GM12891 (cell line): ENCODE data around the gene PCSK6.
"Not testable (repeated sequence)": the region's sequence is repeated elsewhere in the genome, so short reads cannot be mapped to it uniquely, and the experiment has no call there.

ENCODE experiments used
- DNase-seq: peaks from one replicate; pipeline ENCODE4 v3.0.0; 2011; ENCODE audit warnings: low spot score; ENCODE audit not compliant: insufficient read length
- FAIRE-seq: peaks from 2 replicates; lab custom pipeline; 2011; peaks lifted over from hg19 to GRCh38; lab: Jason Lieb, UNC
- PAX5 ChIP-seq: IDR thresholded peaks from 2 replicates; pipeline ENCODE4 v1.6.1; 2011; ENCODE audit warnings: low read length, moderate library complexity, mild to moderate bottlenecking; ENCODE audit not compliant: insufficient read depth, severe bottlenecking
- POLR2A ChIP-seq: IDR thresholded peaks from 2 replicates; pipeline ENCODE4 v1.6.1; 2011; ENCODE audit warnings: low read depth, low read length, control low read depth
- POLR2AphosphoS5 ChIP-seq: IDR thresholded peaks from 2 replicates; pipeline ENCODE4 v1.6.1; 2011; ENCODE audit warnings: low read depth, low read length, control low read depth
- POU2F2 ChIP-seq: IDR thresholded peaks from 2 replicates; pipeline ENCODE4 v1.6.1; 2011; ENCODE audit warnings: low read depth, mild to moderate bottlenecking, control low read depth, low read length, moderate library complexity
- SPI1 ChIP-seq: IDR thresholded peaks from 2 replicates; pipeline ENCODE4 v1.6.1; 2011; ENCODE audit warnings: low read depth, low read length, control low read depth
- TAF1 ChIP-seq: IDR thresholded peaks from 2 replicates; pipeline ENCODE4 v1.6.1; 2011; ENCODE audit warnings: low read depth, low read length, control low read depth

PCSK6 gene

DNA sequence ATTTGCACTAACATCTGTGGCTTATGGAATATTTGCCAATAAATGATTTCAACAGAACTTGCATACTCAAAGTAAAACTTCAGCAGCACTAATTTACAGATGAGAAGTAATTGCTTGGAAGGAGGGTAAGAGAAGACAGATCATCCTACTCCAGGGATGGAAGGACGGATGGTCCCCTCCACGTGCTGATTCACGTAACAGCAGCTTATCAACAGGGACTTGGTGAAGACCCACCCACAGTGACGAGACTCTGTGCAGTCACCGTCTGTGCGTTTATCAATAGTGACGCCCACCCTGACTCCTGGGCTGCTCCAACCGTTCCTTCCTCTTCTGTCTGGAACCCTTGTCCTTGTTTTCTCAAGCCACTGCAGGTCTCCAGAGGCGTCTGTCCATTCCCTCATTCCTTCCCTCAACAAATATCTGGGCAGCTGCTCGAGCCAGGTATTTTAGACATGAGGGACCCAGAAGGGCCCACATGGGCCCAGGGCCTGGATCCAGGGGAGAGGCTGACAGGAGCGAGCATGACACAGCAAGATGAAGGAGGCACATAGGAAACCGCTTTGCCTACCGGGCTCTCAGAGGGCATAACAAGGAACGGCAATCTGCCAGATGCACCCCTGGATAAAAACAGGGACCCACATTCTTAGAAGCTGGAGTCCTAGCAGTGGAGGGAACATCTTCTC, 33.3 kb downstream of the PCSK6 start:
- no peak for TF ChIP-seq PAX5
- TF ChIP-seq TAF1, result no peak
- TF ChIP-seq POU2F2, result no peak
- no peak for TF ChIP-seq POLR2AphosphoS5
- no peak for TF ChIP-seq POLR2A
- no peak for TF ChIP-seq SPI1
- FAIRE-seq, result no peak
- no peak for DNase-seq

DNA sequence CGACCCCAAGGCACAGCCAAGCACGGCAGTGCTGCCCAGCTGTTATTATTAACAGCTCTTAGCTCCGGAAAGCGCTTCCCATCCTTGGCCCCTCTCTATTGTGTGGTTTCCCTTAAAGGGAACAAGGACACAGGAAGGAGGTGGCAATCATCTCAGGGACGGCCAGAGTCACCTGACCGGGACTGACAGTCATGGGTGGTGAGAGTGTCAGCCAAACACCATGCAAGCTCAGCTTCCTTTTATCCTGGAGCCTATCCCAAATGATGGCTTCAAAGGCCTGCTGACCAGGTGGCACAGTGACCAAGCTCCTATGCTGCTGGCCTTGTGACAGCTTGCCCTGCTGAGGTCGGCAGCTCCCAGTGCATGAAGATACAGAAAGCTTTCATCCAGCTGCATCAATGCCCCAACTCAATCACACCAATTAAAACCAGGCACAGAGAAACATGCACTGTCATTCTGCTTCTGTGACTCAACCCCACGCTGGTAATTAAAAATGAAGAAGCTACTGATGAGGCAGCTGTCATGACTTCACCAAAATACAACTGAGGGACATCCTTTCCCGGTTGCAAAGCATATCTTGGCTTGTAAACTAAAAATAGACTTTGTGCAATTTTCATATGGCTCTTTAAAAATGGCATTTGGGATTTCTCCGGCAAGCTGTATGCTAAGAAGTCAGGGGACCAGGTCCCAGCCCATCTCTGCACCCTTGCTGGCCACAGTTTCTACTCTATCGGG, 34.0 kb downstream of the PCSK6 start:
- DNase-seq (no peak), FAIRE-seq (no peak)
- TF ChIP-seq PAX5 (no peak), SPI1 (no peak), TAF1 (no peak), POU2F2 (no peak), POLR2AphosphoS5 (no peak), POLR2A (no peak)

DNA sequence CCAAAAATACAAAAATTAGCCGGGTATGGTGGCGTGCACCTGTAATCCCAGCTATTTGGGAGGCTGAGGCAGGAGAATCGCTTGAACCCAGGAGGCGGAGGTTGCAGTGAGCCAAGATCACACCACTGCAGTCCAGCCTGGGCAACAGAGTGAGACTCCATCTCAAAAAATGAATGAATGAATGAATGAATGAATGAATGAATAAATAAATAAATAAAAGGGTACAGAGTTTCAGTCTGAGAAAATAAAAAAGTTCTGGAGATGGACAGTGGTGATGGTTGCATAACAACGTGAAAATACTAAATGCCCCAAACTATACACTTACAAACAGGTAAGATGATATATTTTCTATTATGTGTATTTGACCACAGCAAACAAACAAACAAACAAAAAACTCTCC, 34.7 kb downstream of the PCSK6 start:
- not testable (repeated sequence) for FAIRE-seq, DNase-seq

- DNase-seq, result no peak
- no peak for TF ChIP-seq SPI1
- no peak for TF ChIP-seq POU2F2
- no peak for TF ChIP-seq POLR2A
- TF ChIP-seq PAX5, result no peak
- TF ChIP-seq TAF1, result no peak
- TF ChIP-seq POLR2AphosphoS5, result no peak
- no peak for FAIRE-seq
These were observed 35.1 kb downstream of the PCSK6 start for GRCh38 chr15:101454365-101454764.

DNA sequence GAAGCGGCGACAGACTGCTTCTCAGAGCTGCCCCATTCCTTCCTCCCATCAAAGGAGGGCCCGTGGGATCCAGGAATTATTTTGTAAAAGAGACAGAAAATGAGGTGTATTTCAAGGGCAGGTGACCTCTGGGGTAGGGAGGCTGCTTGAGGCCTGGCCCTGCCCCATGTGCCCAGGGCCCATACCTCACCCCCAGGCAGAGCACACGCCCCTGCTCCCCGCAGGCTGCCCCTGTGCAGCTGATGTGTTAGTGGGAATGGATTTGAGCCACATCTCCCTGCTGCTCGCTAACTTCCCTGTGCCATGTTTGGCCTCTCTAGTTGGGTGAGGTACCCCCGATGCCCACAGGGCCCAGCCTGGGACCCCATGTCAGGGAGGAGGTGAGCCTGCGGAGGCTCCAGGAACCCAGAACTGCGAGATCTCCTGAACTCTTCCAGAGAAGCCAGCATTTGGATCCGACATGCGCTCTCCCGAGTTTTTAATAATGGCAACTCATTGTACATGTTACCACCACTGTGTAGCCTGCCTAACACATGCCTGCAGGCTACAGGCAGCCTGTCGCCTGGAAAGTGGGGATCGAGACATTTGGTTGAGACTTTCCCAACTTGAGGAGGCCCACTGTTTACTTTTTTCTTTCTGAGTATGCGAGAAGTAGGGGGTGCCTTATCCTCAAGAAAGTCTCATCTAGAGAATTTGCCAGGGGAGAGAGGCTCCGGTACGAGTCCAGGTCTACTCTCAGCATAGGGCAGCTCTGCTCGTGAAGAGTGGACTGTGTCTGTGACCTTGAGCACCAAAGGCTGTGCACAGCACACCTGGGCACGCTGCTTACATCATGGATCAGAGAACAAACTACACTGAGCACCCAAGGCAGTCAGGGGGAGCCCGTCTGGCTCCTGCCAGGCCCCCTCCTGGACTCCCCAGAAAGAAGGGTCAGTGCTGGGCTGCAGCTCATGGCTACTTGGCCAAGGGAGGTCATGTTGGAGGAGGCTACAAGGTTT, 36.1 kb downstream of the PCSK6 start:
- no peak for TF ChIP-seq POU2F2
- TF ChIP-seq POLR2A, result no peak
- no peak for TF ChIP-seq TAF1
- TF ChIP-seq SPI1, result no peak
- TF ChIP-seq POLR2AphosphoS5, result no peak
- TF ChIP-seq PAX5, result no peak
- DNase-seq (no peak), FAIRE-seq (no peak)

DNA sequence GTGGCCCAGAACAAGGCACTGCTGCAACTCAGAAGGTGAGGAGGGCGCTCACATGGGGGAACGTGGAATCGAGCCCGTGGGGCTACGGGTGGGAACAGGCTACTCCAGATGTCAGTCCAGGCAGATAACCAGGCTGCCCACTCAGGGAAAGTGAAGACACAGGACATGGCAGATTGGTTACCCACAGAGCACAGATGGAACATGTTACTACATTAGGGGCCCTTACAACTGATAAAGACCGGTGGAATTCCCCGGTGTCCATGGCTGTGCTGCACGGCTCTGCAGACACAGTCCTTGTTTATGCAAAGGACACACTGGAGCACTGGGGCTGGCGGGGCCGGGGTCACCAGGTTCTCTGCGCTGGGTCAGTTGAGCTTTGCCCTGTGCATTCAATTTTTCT, 36.9 kb downstream of the PCSK6 start:
- FAIRE-seq, result no peak
- TF ChIP-seq POU2F2 (no peak), POLR2A (no peak), POLR2AphosphoS5 (no peak), SPI1 (no peak), PAX5 (no peak), TAF1 (no peak)
- no peak for DNase-seq

DNA sequence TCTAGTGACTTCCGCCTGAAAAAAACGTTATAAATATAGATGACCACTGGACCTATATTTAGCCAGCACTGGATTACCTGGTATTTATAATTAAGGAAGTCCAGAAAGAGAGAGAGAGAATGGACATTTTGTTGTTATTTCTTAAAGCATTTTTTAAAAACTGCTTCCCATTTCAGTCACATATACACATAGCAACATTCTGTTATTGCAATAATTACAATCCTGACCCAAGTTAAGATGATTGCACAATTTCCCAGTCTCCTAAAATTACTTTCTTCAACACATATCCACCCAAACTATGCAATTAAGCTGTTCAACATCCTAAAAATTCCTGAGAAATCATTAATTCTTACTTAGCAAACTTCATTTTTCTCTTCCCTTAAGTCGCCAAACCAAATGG, 37.7 kb downstream of the PCSK6 start:
- no peak for DNase-seq
- no peak for FAIRE-seq
- TF ChIP-seq POLR2A, result no peak
- TF ChIP-seq SPI1, result no peak
- no peak for TF ChIP-seq TAF1
- no peak for TF ChIP-seq POLR2AphosphoS5
- TF ChIP-seq PAX5, result no peak
- TF ChIP-seq POU2F2, result no peak

DNA sequence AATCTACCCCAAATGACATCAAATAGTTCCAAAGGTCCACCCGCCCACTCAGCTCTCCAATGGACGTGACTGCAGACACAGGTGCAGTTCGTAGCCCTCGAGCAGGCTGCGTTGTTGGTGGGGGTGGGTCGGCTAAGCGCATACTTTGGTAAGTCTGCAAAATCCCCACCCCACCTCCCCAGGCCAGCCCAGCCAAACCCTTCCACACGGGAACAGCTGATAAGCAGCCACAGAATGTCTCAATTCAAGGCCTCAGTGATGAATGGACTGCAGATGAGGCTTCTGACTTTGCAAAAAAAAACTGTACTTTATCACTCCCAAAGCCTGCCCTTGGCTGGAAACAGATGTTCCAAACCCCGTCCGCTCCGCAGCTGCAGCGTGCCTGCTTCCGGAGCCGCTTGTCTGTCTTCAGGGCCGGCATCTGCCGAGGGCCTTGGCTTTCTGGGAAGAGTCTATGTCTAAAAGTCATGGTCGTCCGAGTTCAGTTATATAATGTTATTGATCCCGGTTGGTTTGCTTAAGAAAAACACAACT, 38.2 kb downstream of the PCSK6 start:
- DNase-seq, result no peak
- no peak for FAIRE-seq

DNA sequence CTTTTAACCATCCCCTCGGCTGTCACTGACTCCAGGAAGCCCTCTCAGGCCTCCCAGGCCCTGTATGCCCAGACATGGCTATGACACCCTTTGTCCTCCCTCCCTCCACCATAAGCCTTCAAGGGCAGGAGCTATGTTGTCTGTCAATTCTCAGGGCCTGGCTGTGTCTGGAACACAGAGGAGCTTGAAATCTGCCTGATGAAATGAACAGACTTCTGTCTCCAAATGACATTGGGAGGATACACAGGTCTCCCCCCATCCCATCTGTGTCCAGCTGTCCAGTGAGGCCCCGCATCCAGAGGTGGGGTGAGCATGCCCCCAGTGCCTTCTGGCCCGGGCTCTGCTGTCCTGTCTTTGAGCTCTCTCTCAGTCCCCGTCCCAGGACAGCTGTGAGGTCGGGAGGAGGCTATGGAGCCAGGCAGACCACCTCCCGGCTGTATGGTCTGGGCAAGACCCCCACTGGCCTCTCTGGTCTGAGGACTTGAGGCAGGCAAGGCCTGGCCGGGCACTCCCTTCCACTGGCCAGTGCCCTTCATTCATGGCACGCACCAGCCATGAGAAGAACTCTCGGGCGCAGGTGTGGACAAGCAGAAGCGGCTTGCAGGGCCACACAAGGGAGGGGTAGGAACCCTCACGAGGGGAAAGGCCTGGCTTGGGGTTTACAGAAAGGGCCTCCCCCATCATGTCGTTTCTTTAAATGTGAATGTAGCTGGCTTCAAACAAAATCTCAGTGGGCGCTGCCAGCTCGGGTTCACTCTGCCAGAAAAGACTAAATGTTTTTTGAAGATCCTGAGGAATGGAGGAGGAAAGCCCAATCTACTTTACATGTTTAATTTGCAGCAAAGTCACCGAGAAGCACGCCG, 38.9 kb downstream of the PCSK6 start:
- DNase-seq (no peak), FAIRE-seq (no peak)
- TF ChIP-seq SPI1 (no peak), PAX5 (no peak)

More for the DNA sequence above, 38.2 kb downstream of the PCSK6 start:
- TF ChIP-seq POLR2AphosphoS5, result no peak
- no peak for TF ChIP-seq TAF1
- no peak for TF ChIP-seq SPI1
- TF ChIP-seq PAX5, result no peak
- TF ChIP-seq POU2F2, result no peak
